Kidney (tissue), 14 donors: Measurements from ENCODE around the gene TAB2. TPM values are rescaled to one million over a fixed set of nuclear protein-coding genes. Genes with fewer than 3 reads are reported as not detected.

Experiments used
- DNase-seq, 5 donors: peaks; one replicate each; pipeline ENCODE4 v3.0.0-alpha.2; 2013 to 2020
- FAIRE-seq: peaks from 2 replicates; lab custom pipeline; 2012; peaks lifted over from hg19 to GRCh38; lab: Jason Lieb, UNC
- H3K27ac ChIP-seq, 2 donors: one replicate each; pipeline ENCODE4 v1.7.0; 2013; ENCODE audit warnings: low read depth in 2 of 2, low read length in 2 of 2, inconsistent platforms in 1 of 2
- H3K27me3 ChIP-seq: one replicate; pipeline ENCODE4 v1.7.1; 2013; ENCODE audit warnings: low read length, inconsistent platforms; ENCODE audit not compliant: control insufficient read depth, insufficient read depth
- H3K36me3 ChIP-seq, 3 donors: one replicate each; pipeline versions ENCODE4 v1.7.0 to v1.7.1; 2013; ENCODE audit warnings: low read length in 3 of 3, control low read depth in 1 of 3, inconsistent platforms in 1 of 3; ENCODE audit not compliant: insufficient read depth in 3 of 3, control insufficient read depth in 2 of 3
- H3K4me1 ChIP-seq, 3 donors: one replicate each; pipeline versions ENCODE4 v1.7.0 to v1.7.1; 2013; ENCODE audit warnings: low read length in 3 of 3, inconsistent platforms in 1 of 3, low read depth in 1 of 3; ENCODE audit not compliant: control insufficient read depth in 2 of 3, insufficient read depth in 2 of 3
- H3K4me3 ChIP-seq, 3 donors: one replicate each; pipeline versions ENCODE4 v1.7.0 to v1.8.1; 2013; ENCODE audit warnings: low read length in 3 of 3, control low read depth in 1 of 3, inconsistent platforms in 1 of 3
- H3K9ac ChIP-seq, 3 donors: one replicate each; pipeline versions ENCODE4 v1.7.0 to v1.7.1; 2013; ENCODE audit warnings: low read length in 3 of 3, control low read depth in 1 of 3, inconsistent platforms in 1 of 3
- H3K9me3 ChIP-seq, 3 donors: one replicate each; pipeline versions ENCODE4 v1.7.0 to v1.7.1; 2013; ENCODE audit warnings: low read length in 3 of 3, control low read depth in 1 of 3, inconsistent platforms in 1 of 3; ENCODE audit not compliant: control insufficient read depth in 2 of 3, insufficient read depth in 1 of 3
- CTCF ChIP-seq: IDR thresholded peaks from 3 replicates; pipeline ENCODE4 v1.5.1; 2012; ENCODE audit warnings: mild to moderate bottlenecking, moderate library complexity, borderline replicate concordance; ENCODE audit not compliant: insufficient read depth; ENCODE audit errors: extremely low read depth
- intact Hi-C: fragments of 100-400 bp; cut with DNase I; formaldehyde crosslinking; loops from one replicate; pipeline ENCODE4 v1.11.1; 2022
- polyA plus RNA-seq: library from polyadenylated mRNA; stranded (reverse); fragments of 350-450 nt; fragmentation: Illumina TruSeq; extraction: RNeasy Lipid Tissue Mini Kit (QIAGEN cat#74804); gene quantifications from one replicate; pipeline ENCODE4 v1.2.3, GENCODE V29; 2014; ENCODE audit warnings: low read depth, low replicate concordance; ENCODE audit not compliant: insufficient read depth
- total RNA-seq: library from RNA; stranded (reverse); fragmentation: NEBNext Ultra II Directional; extraction: Animal tissue kit (Norgen Biotek cat#: 25700); gene quantifications from one replicate; pipeline ENCODE4 v1.2.1, GENCODE V29; 2021
- donor health status: control.
- donor health status: control.
- donor health status: control.
- donor health status: control.
- donor health status: control.
- donor health status: DM: yes; HTN: yes; CAD: no.
- donor health status: Normal renal cell carcinoma (clear cell type).

The TAB2 gene
- total and polyA plus RNA-seq, 2 donors from 2014 or later = 23.2 to 50.1 TPM

GRCh38 chr6:149385998-149386646 lies 68.6 kb downstream of the TAB2 start:
- H3K4me3 ChIP-seq = no peak overlapping the region
- DNase-seq (no peak), FAIRE-seq (peak; percentile 61)
- no peak overlapping the region for H3K9ac ChIP-seq
- no peak for TF ChIP-seq CTCF
- H3K27ac ChIP-seq = no peak overlapping the region
- intact Hi-C loops = no loop called here
- H3K4me1 ChIP-seq = no peaks in the 10 kb centered on the region
- H3K36me3 ChIP-seq = peaks cover 2 to 8% (median 4%) of the 10 kb centered on the region in 3 donors
- H3K9me3 ChIP-seq = no peaks in the 10 kb centered on the region
- H3K27me3 ChIP-seq = no peaks in the 10 kb centered on the region

GRCh38 chr6:149387779-149388512 lies 70.4 kb downstream of the TAB2 start:
- H3K27me3 ChIP-seq = no peaks in the 10 kb centered on the region
- H3K9me3 ChIP-seq = no peaks in the 10 kb centered on the region
- H3K4me1 ChIP-seq = no peaks in the 10 kb centered on the region
- intact Hi-C loops = no loop called here
- H3K36me3 ChIP-seq = peaks cover 0 to 4% (median 0%) of the 10 kb centered on the region in 3 donors
- H3K9ac ChIP-seq = no peak overlapping the region
- no peak for DNase-seq
- no peak for TF ChIP-seq CTCF
- no peak for FAIRE-seq
- no peak overlapping the region for H3K4me3 ChIP-seq
- H3K27ac ChIP-seq = no peak overlapping the region

- intact Hi-C loops = no loop called here
- no peaks in the 10 kb centered on the region for H3K4me1 ChIP-seq
- H3K27me3 ChIP-seq = no peaks in the 10 kb centered on the region
- TF ChIP-seq CTCF = no peak
- FAIRE-seq (no peak), DNase-seq (no peak)
- peaks cover 0 to 4% (median 0%) of the 10 kb centered on the region in 3 donors for H3K36me3 ChIP-seq
- H3K9ac ChIP-seq = no peak overlapping the region
- H3K4me3 ChIP-seq = no peak overlapping the region
- no peaks in the 10 kb centered on the region for H3K9me3 ChIP-seq
- no peak overlapping the region for H3K27ac ChIP-seq
Observed at GRCh38 chr6:149389509-149390297, 72.2 kb downstream of the TAB2 start.
